Body of pancreas (tissue), 4 donors: Measurements from ENCODE around the gene PCSK6. TPM values are rescaled to one million over a fixed set of nuclear protein-coding genes. Genes with fewer than 3 reads are reported as not detected.

Source experiments
- ATAC-seq: fragments of 150-250 bp; one replicate; pipeline ENCODE4 v1.9.1; 2016
- DNase-seq, 4 donors: peaks; one replicate each; pipeline ENCODE4 v3.0.0-alpha.2; 2019
- H3K27ac ChIP-seq, 4 donors: fragments of 200-600 bp; sonication (generic); 1 replicate in 3 of 4; 2 replicates in 1 of 4; pipeline versions ENCODE4 v1.5.1 to v1.6.1; 2016 to 2019; ENCODE audit warnings: mild to moderate bottlenecking in 1 of 4, mixed read lengths in 1 of 4, moderate library complexity in 1 of 4
- H3K27me3 ChIP-seq, 2 donors: fragments of 200-600 bp; sonication (generic); one replicate each; pipeline ENCODE4 v1.6.0; 2016; ENCODE audit warnings: mild to moderate bottlenecking in 1 of 2
- H3K36me3 ChIP-seq, 2 donors: fragments of 200-600 bp; sonication (generic); replicated peaks in 1 of 2; 2 replicates each; pipeline ENCODE4 v1.5.1; 2016; ENCODE audit warnings: low read depth in 2 of 2; ENCODE audit not compliant: insufficient read depth in 1 of 2
- H3K4me1 ChIP-seq: fragments of 200-600 bp; sonication (generic); one replicate; pipeline ENCODE4 v1.6.0; 2016
- H3K4me3 ChIP-seq, 2 donors: fragments of 200-600 bp; sonication (generic); 1 replicate in 1 of 2; 2 replicates in 1 of 2; pipeline ENCODE4 v1.5.1; 2016 to 2019
- H3K9me3 ChIP-seq, 3 donors: fragments of 200-600 bp; sonication (generic); 1 replicate in 2 of 3; 2 replicates in 1 of 3; pipeline ENCODE4 v1.5.1; 2016
- POLR2A ChIP-seq, 3 donors: fragments of 450-650 bp; IDR thresholded peaks; one replicate each; pipeline ENCODE4 v1.6.1; 2016; ENCODE audit warnings: antibody characterized with exemption in 3 of 3, mild to moderate bottlenecking in 2 of 3
- WGBS, 2 donors: methylation state at CpG; one replicate each; pipeline ENCODE4 v1.1.5; 2017; 5-methylcytosine and 5-hydroxymethylcytosine counted together
- intact Hi-C: fragments of 100-400 bp; cut with DNase I; formaldehyde crosslinking; loops from one replicate; pipeline ENCODE4 v1.15.1; 2023
- total RNA-seq, 2 donors: library from RNA; depleted of rRNA; stranded (reverse); fragments of >200 nt; gene quantifications; one replicate each; pipeline ENCODE4 v1.1.0, GENCODE V29; 2016
- TF ChIP-seq, protein P1 (sequence below), 7 experiments: fragments of 450-650 bp in 4 of 7; fragments of 200-600 bp in 3 of 7; sonication (generic) in 3 of 7; IDR thresholded peaks; one replicate each; pipeline ENCODE4 v1.5.1; 2016 to 2019; ENCODE audit warnings: antibody characterized with exemption in 7 of 7

Gene PCSK6
- total RNA-seq, 2 donors from 2014 or later, result 8.9 to 10.1 TPM

DNA sequence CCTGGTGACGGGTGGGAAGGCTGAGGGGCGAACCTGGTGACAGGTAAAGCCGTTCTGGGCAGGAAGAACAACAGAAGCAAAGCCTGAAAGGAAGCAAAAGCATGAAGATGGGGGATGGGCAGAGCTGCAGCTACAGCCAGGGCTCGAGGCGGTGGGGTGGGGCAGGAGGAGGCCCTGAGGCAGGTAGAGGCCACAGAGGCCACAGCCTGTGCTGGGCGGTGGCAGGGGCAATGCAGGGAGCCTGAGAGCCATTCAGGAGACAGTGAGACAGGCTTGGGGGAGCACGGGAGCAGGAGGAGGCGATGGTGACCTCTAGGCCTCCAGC lies 8.2 kb downstream of the PCSK6 start:
- no peak for TF ChIP-seq POLR2A (IDR thresholded peaks at IDR 0.05)
- TF ChIP-seq, protein P1, sequence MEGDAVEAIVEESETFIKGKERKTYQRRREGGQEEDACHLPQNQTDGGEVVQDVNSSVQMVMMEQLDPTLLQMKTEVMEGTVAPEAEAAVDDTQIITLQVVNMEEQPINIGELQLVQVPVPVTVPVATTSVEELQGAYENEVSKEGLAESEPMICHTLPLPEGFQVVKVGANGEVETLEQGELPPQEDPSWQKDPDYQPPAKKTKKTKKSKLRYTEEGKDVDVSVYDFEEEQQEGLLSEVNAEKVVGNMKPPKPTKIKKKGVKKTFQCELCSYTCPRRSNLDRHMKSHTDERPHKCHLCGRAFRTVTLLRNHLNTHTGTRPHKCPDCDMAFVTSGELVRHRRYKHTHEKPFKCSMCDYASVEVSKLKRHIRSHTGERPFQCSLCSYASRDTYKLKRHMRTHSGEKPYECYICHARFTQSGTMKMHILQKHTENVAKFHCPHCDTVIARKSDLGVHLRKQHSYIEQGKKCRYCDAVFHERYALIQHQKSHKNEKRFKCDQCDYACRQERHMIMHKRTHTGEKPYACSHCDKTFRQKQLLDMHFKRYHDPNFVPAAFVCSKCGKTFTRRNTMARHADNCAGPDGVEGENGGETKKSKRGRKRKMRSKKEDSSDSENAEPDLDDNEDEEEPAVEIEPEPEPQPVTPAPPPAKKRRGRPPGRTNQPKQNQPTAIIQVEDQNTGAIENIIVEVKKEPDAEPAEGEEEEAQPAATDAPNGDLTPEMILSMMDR (IDR thresholded peaks at IDR 0.05), result no peak
- H3K9me3 ChIP-seq, result no peaks in the 10 kb centered on the region
- ATAC-seq (no peak), DNase-seq (no peak)
- no peaks in the 10 kb centered on the region for H3K36me3 ChIP-seq
- intact Hi-C loops, result no loop called here
- H3K4me1 ChIP-seq, result peaks cover 4% of the 10 kb centered on the region
- no peak overlapping the region for H3K27ac ChIP-seq
- WGBS, 2 donors, result 93 to 94% methylated on average over 6 to 8 of the region's 8 CpGs
- no peak overlapping the region for H3K4me3 ChIP-seq
- H3K27me3 ChIP-seq, result no peaks in the 10 kb centered on the region

DNA sequence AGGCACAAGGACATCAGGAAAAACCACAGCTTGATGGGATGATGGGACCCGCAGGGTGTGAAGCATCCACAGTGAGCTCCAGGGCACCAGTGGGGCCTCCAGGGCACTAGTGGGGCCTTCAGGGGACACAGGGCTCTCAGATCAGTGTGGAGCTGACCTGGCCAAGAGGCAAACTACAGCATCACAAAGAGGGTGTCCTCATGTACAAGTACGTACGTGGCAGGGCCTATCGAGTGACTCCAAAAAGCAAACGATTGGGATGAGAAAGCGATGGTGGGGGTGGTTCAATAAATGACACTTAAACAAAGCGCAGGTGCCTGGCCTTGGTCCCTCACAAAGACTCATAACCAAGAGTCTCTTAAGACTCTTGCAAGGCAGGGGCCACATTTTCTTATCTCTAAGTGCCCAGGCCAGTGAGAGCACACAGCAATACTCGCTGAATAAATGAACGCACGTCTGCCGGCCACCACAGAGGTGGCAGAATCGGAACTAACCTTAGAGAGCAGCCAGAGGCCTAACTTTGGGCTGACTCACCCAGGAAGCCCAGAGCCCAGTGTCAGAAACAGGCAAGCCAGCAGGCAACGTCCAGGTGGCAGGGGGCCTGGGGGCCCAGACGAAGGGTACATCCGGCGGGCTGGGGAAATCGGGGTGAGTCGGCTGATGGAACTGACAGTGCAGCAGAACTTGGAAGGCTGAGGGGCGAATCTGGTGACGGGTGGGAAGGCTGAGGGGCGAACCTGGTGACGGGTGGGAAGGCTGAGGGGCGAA lies 8.7 kb downstream of the PCSK6 start:
- H3K27ac ChIP-seq, result no peak overlapping the region
- peaks cover 4% of the 10 kb centered on the region for H3K4me1 ChIP-seq
- H3K9me3 ChIP-seq, result no peaks in the 10 kb centered on the region
- H3K4me3 ChIP-seq, result no peak overlapping the region
- no peak for DNase-seq
- WGBS, 2 donors, result 86 to 94% methylated on average over 23 of the region's 23 CpGs
- no peaks in the 10 kb centered on the region for H3K36me3 ChIP-seq
- ATAC-seq, result no peak
- intact Hi-C loops, result no loop called here
- TF ChIP-seq POLR2A (IDR thresholded peaks at IDR 0.05), result no peak
- TF ChIP-seq, protein P1 (IDR thresholded peaks at IDR 0.05), result no peak
- no peaks in the 10 kb centered on the region for H3K27me3 ChIP-seq

DNA sequence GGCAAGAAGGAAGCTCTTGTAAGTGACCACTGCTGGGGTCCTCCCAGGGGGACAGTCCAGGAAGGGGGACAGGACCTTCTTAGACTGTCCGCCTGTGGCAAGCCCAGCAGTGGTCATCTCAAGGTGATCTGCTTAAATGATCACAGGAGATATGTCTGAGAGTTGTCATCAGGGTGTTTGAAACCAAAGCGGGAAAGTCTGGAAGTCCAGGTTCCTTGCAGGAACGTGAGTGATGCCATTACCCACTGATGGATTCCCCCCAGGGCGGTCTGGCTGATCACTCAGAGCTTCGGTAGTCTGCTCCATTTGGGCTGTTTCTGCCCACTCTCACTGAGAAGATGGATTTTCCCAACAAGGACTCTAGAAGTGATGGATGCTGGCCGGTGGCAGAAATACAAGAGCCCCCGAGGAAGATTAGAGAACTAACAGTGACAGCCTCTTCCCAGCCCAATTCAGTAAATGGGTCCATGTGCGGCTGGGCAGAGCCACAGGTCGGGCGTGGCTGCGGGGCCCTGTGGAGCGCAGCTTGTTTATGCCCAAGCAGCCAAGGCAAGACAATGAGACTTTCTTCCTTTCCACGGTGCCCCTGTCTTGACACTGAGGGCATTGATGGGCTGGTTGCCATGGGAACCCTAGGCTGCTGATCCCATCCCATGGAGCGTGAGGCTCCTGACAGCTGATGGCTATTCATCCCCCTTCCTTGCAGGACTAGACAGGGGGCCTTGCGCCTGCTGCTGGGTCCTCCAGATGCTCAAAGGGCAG lies 9.5 kb downstream of the PCSK6 start:
- ATAC-seq, result no peak
- no peak overlapping the region for H3K4me3 ChIP-seq
- H3K27me3 ChIP-seq, result no peaks in the 10 kb centered on the region
- 90 to 91% methylated on average over 12 to 14 of the region's 15 CpGs for WGBS, 2 donors
- H3K27ac ChIP-seq, result no peak overlapping the region
- intact Hi-C loops, result no loop called here
- no peaks in the 10 kb centered on the region for H3K36me3 ChIP-seq
- TF ChIP-seq, protein P1 (IDR thresholded peaks at IDR 0.05), result no peak
- no peak for TF ChIP-seq POLR2A (IDR thresholded peaks at IDR 0.05)
- peaks cover 4% of the 10 kb centered on the region for H3K4me1 ChIP-seq
- no peak for DNase-seq
- no peaks in the 10 kb centered on the region for H3K9me3 ChIP-seq

DNA sequence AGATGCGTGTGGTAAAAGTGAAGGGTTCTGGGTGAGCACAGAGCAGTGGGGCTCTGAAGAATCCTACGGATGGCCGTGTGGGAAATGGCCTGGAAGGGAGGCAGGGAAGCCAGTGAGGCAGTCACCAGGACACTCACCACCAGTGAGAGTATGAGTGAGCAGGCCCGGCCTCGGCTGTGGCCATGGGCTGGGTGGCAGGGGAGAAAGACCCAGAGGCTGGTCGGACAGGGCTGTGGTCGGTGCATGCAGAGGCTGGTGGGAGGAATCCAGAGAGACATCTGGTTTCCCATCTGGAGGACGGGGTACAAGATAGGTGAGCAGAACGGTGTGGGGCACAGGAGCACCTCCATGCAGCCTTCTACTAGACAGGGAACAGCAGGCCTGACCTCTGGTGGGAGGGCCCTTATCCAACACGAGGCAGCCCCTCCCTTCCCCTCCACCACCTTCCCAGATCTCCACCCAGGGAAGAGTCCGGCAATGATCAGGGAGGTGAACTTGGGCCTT lies 10.1 kb downstream of the PCSK6 start:
- no peaks in the 10 kb centered on the region for H3K9me3 ChIP-seq
- peaks cover 4% of the 10 kb centered on the region for H3K4me1 ChIP-seq
- H3K27me3 ChIP-seq, result no peaks in the 10 kb centered on the region
- TF ChIP-seq, protein P1 (IDR thresholded peaks at IDR 0.05), result no peak
- no peak for TF ChIP-seq POLR2A (IDR thresholded peaks at IDR 0.05)
- H3K27ac ChIP-seq, result no peak overlapping the region
- ATAC-seq (no peak), DNase-seq (no peak)
- no peak overlapping the region for H3K4me3 ChIP-seq
- no peaks in the 10 kb centered on the region for H3K36me3 ChIP-seq
- intact Hi-C loops, result no loop called here
- 80 to 91% methylated on average over 11 of the region's 11 CpGs for WGBS, 2 donors
